Transverse colon (tissue), 3 donors: Measurements from ENCODE around the gene BTD.

ENCODE experiments used
- EP300 ChIP-seq: sonication (generic); formaldehyde crosslinking; IDR thresholded peaks from one replicate; pipeline ENCODE4 v1.6.1; 2017; ENCODE audit warnings: antibody characterized with exemption, low read depth
- POLR2A ChIP-seq: fragments of 450-650 bp; IDR thresholded peaks from one replicate; pipeline ENCODE4 v1.6.1; 2016; ENCODE audit warnings: antibody characterized with exemption, mild to moderate bottlenecking, moderate library complexity
- TF ChIP-seq, protein P1 (sequence below), 5 experiments: fragments of 200-600 bp in 3 of 5; fragments of 450-650 bp in 2 of 5; sonication (generic) in 3 of 5; IDR thresholded peaks; 1 replicate in 2 of 5; 2 replicates in 3 of 5; pipeline ENCODE4 v1.5.1; 2016 to 2017; ENCODE audit warnings: antibody characterized with exemption in 5 of 5, inconsistent platforms in 3 of 5, mild to moderate bottlenecking in 2 of 5, moderate library complexity in 1 of 5

DNA sequence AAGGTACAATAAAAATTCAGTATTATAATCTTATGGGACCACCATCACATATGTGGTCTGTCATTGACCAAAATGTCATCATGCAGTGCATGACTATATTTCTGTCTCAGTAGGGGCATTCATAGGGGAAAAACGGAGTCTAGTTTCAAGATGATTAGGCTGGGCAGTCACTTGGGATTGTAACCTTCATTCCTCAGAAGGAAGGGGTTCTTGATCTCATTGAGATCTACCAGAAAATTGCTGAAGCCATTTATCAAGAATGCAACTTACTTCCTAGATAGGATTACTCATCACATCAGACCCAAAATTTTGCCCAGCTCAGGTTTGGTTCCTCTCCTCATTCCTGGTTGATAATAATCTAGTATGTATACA lies 37.3 kb downstream of the BTD start:
- TF ChIP-seq, protein P1, sequence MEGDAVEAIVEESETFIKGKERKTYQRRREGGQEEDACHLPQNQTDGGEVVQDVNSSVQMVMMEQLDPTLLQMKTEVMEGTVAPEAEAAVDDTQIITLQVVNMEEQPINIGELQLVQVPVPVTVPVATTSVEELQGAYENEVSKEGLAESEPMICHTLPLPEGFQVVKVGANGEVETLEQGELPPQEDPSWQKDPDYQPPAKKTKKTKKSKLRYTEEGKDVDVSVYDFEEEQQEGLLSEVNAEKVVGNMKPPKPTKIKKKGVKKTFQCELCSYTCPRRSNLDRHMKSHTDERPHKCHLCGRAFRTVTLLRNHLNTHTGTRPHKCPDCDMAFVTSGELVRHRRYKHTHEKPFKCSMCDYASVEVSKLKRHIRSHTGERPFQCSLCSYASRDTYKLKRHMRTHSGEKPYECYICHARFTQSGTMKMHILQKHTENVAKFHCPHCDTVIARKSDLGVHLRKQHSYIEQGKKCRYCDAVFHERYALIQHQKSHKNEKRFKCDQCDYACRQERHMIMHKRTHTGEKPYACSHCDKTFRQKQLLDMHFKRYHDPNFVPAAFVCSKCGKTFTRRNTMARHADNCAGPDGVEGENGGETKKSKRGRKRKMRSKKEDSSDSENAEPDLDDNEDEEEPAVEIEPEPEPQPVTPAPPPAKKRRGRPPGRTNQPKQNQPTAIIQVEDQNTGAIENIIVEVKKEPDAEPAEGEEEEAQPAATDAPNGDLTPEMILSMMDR (IDR thresholded peaks at IDR 0.05), result no peak
- no peak for TF ChIP-seq EP300
- TF ChIP-seq POLR2A, result no peak
